Muscle of back (tissue), 11 donors: ENCODE measurements around the gene IFT172. TPM values are rescaled to one million over a fixed set of nuclear protein-coding genes. Genes with fewer than 3 reads are reported as not detected.
A peak's percentile ranks its signal among the peaks of the same experiment; 100 is the strongest.
"Not testable (repeated sequence)": the region's sequence is repeated elsewhere in the genome, so short reads cannot be mapped to it uniquely, and the experiment has no call there.

Source experiments
- DNase-seq, 3 donors: peaks; one replicate each; pipeline versions ENCODE4 v3.0.0 to v3.0.0-alpha.2; 2013
- polyA plus RNA-seq, 10 donors: library from polyadenylated mRNA; unstranded; fragments of 120-200 nt; gene quantifications; one replicate each; pipeline ENCODE4 v1.2.1, GENCODE V29; 2013; ENCODE audit not compliant: insufficient read length in 10 of 10

IFT172 gene
- polyA plus RNA-seq, 10 donors, result 12.0 to 34.0 (median 18.4) TPM

DNA sequence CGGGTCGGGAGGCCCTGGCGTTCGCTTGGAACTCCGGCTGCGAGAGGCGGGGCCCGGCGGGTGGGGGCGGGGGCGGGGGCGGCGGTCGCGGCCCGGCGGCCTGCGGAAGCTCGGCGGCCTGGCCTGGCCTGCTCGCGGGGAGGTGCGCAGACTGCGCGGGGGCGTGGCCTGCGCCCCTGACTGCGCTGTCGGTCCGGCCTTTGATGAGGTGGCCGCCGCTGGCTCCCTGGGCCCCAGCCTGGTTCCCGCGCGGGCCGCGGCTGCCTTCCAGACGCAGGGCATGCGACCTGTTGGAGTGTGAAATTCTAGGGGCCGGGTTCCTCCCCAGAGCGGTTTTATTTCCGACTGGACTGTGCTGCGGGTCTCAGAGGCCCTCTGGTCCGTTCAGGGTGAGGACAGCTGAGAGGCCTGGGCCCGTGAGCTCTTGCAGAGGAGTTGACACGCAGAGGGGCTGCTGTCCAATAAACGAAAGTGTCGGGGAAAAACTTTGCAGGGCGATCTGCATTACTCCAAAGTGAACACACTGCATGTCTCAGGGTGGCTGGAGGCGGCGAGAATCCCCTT lies 60.5 kb downstream of the IFT172 start:
- peak; percentile 82 to 94 (median 88) for DNase-seq

DNA sequence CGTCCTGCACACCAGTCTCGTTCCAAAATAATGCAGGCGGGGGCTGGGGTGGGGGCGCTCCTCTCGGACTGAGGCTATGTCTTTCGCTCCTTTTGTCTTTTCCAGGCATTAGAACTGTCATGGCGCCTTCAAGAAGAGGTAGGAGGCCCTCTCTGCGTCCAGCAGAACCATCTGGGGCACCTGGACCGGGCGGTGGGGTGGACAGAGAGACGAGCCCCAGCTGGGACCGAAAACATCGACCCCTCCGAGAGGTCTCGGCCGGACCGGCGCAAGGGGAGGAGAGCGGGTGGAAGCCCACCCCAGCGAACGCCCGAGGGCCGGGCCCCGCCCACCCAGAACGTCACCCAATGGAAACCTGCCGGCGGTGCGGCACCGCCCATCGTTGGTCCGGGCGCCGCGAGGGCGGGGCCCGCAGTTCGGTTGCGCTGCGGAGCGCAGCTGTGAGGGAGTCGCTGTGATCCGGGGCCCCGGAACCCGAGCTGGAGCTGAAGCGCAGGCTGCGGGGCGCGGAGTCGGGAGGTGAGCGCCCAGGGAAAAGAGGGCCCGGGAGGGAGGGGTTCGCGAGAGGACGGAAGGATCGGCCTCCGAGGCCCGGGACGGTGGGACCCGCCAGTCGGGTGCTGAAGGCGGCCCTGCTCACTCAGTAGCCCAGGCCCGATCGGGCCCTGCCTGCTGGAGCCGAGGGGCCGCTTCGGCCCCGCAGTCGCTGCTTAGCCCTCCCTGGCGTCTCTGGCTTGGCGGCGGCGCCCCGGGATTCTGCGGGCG lies 61.1 kb downstream of the IFT172 start, which contains the start of gene NRBP1:
Gene NRBP1, plus strand, starts transcription at position 419 of the 765 bp plus-strand sequence. CDS start 4,643 bp downstream, outside the sequence.
- peak; percentile 92 to 99 (median 98) for DNase-seq

DNA sequence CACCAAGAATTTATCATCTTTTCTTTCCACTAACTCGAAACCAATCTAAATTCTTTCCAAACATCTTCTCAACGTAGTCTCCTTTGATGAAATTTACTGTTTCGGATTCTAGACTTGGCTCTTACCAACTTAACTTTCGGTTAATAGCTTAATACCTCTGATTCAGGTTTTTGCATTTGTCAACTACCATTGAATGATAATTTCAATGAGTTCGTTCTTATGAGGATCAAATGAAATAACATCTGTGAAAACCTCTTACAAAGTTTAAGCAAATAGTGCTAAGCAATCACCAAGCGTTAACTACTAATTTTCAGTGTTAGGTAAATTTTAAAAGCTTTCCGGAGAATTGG lies 61.7 kb downstream of the IFT172 start:
- peak in 1 of 3 donors; percentile 10 for DNase-seq

DNA sequence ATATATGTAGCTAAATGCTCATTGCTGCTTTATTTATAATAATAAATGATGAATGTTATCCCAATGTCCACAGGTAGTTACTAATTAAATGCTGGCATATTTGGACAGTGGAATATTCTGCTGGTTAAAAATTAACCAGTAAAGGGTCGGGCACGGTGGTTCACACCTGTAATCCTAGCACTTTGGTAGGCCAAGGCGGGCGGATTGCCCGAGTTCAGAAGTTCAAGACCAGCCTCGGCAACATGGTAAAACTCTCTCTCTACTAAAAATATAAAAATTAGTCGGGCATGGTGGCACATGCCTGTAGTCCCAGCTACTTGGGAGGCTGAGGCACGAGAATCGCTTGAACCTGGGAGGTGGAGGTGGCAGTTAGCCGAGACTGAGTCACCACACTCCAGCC lies 64.5 kb downstream of the IFT172 start:
- not testable (repeated sequence) for DNase-seq

DNA sequence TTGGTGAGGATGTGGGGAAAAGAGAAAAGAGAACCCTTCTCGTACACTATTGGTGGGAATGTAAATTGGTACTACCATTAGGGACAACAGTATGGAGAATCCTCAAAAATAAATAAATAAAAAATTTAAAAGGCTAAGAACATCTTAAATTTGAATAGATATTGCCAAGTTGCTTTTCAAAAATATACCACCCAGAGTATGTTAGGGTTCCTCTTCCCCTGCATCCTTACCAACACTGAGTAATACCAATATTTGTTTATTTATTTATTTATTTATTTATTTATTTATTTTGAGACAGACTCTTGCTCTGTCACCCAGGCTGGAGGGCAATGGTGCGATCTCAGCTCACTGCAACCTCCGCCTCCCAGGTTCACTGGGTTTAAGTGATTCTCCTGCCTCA lies 66.6 kb downstream of the IFT172 start:
- no peak for DNase-seq

DNA sequence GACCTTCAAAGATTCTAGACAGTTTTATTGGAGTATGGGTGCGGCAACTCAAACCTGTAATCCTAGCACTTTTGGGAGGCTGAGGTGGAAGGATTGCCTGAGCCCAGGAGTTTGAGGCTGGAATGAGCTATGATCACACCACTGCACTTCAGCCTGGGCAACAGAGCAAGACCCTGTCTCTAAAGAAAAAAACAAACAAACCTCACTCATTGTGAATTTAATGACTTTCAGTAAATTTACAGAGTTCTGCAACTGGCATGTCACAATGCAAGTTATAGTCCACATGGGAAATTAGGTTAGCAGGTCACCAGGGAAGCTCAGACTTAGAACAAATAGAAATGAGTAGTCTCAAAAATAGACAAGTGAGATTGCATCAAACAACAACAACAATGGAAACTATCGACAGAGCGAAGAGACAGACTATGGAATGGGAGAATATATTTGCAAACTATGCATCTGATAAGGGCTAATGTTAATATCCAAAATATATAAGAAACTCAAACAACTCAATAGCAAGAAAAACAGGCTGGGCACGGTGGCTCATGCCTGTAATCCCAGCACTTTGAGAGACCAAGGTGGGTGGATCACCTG lies 67.8 kb downstream of the IFT172 start:
- no peak for DNase-seq

DNA sequence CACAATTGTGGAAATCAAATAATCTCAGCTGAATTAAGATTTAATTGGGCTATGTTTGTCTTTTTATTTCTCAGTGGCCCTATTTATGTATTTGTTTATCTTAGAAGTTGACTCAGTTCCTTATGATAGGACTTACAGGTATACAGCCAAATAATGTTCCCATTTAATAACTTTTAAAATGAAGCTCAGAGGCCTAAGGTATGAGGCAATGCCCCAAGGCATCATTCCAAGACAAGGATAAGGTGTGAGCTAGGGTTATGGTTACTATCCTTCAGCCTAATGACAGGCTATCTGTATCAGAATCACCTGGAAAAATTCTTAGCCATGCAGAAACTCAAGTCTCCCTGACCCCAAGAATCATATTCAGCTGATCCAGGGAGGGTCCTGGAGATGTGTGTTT lies 68.5 kb downstream of the IFT172 start:
- DNase-seq, result no peak

DNA sequence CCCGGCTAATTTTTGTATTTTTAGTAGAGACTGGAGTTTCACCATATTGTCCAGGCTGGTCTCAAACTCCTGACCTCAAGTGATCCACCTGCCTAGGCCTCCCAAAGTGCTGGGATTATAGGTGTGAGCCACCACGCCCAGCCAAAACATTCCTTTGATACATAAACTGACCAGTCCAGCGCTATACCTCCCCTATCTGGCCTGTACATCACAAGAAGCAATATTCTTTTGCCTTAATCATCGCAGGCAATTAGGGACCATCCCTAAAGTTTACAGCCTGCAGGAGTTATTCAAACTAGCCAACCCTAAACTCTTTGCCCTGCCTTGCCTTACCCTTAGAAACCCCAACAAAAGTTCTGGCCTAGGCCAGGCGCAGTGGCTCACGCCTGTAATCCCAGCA lies 73.4 kb downstream of the IFT172 start:
- no peak for DNase-seq

DNA sequence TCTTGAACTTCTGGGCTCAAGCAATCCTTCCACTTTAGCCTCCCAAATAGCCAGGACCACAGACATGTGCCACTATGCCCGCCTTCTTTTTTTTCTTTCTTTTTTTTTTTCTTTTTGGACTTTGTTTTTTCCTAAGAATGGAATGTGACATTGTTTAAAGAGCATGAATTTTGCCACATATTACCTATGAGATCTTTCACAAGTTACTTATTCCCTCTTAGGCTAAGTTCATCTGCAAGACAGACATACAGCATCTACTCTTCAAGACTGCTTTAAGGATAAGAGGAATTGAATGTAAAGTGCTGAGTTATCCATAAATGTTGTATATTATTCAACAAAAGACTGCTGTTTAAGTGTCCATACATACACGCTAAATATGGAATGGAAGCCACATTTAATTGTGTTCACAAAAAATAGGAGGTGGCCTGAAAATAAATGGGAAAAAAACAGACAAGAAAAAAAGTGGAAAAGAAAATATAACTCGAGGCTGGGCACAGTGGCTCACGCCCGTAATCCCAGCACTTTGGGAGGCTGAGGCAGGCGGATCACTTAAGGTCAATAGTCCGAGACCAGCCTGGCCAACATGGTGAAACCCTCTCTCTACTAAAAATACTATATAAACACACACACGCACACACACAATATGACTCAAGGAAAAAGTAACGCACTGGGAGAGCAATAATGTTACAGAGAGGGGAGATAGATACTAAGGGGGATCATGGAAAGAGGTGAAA lies 77.0 kb downstream of the IFT172 start:
- no peak for DNase-seq

DNA sequence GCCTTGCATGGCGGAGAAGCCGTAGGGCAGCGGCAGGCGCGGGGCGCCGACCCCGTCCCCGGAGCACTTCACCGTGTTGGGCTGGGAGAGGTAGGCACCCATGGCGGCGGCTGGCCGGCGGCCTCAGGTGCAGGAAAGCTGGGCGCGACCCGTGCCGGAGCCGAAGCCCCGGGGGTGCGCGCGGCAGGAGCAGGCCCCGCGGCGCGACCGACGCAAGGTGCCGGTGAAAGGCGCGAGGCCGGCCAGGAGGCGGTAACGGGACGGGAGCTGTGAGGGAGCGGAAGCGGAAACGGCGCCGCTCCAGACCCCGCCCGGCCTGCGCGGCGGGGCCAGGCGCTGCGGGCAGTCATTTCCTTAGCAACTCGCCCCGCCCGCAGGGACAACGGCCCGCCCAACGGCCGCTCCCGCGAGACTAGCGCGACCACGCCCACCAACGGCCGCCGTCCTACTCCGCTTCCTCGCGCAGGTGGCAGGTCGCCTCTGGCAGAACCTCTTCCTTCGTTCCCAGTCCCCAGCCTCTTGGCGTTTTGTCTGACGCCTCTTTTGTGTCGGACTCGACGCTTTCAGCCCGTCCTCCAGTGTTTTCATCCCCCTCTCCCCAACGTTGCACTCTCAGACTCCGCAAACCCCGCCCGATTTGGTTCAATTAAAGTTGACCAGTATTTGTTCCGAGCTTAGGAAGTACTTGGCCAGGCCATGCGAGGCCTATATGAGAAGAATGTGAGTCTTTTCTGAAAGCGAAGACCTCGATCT lies 80.0 kb downstream of the IFT172 start, which contains the start of gene PPM1G:
Gene PPM1G, minus strand, starts transcription at position 271 of the 753 bp plus-strand sequence. Its CDS starts 169 bp downstream, at position 102.
- peak; percentile 92 to 98 (median 96) for DNase-seq

DNA sequence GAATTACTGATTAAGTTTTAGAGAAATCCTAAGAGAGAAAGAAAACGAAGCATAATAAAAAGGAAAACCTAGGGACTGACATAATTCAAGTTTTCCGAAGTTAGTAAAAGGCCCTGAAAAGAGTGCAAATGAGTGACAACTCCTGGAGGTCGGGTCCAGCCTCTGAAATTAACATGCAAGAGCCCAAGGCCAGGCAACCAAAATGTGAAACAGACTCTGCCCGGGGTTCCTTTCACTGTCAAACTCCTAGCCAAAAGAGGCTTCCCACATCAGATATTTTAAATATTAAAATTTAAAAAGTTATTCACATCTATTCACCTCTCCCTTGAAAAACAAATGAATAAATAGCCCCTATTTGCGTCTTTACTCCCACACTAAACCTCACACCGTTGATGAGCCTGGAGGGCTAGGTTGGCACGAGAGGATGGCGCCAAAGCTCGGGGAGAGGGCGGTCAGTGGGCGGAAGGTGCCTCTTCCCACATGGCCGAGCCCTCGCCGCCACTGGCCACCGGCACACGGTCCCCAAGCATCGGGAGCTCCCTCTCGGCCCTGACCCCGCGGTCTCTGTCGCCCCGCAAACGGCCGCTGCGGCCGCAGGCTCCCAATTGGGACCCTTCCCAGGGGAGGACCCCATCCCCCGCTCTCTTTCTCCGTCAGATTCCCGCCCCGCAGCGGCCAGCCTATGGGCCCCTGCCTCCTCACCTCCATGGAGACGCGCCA lies 80.8 kb downstream of the IFT172 start:
- peak in 2 of 3 donors; percentile 18 to 36 for DNase-seq

DNA sequence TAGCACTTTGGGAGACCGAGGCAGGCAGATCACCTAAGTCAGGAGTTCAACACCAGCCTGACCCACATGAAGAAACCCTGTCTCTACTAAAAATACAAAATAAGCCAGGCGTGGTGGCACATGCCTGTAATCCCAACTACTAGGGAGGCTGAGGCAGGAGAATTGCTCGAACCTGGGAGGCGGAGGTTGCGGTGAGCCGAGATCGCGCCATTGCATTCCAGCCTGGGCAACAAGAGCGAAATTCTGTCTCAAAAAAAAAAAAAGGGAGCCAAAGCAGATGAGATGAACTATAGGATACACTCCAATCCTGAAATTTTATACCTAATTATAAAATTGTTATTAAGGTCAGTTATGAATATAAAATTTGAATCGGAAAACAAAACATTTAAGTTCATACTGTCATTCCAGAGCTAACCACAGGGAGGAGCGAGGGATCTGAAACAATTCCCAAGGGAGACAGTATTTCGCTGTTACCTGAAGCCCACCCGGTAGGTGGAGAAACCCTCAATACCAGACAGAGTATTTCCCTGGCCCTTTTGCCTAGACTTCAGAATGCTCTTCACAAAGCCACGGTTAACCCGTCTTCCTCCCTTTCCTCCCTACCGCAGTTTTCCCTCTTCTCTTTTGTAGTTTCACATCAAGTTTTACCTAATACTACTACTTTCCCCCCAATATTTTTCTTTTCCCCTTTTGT lies 81.6 kb downstream of the IFT172 start:
- DNase-seq, result peak in 2 of 3 donors; percentile 38 to 56

DNA sequence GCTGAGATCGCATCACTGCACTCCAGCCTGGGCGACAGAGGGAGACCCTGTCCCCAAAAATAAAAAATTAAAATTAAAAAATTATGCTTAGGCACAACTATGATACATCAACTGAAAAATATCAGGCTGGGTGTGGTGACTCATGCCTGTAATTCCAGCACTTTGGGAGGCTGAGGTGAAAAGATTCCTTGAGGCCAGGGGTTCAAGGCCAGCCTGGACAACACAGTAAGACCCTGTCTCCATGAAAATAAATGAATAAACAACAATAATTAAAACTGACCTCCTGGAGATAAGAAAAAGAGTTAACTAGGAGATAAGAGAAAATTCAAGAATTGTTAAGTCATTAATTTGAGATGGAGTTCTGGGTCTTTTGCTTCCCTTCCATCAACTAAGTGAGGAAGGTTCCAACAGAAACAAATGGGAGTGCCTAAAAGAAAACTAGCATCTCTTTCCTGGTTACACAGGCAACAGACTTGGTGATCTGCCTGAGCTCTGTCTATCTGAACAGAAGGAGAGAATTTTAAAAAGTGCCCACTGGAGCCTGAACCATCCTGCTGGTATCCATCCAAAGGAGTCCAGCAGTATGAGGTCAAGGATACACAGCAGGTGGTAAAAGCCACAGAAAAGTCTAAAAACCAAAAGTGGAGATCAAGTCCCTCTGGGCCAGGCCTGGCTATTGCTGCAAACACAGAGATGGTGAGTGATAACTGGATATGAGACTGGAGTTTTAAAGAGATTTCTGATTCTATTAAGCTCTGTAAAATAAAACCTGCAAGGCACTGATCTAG lies 89.0 kb downstream of the IFT172 start:
- no peak for DNase-seq

DNA sequence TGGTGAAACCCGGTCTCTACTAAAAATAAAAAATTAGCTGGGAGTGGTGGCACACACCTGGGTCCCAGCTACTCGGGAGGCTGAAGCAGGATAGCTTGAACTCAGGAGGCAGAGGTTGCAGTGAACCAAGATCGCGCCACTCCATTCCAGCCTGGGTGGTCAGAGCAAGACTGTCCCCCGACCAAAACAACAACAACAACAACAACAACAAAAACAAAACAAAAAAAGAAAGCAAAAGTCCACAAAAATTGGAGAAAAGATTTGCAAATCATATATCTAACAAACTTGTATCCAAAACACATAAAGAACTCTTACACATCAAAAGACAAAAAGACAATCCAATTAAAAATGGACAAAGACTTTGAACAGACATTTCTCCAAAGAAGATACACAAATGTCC lies 90.6 kb downstream of the IFT172 start:
- DNase-seq, result no peak

Other genes starting within 250 kb of the IFT172 start
- gene SLC30A3, start 226.7 kb downstream of the IFT172 start, polyA plus RNA-seq, result 1 to 10 TPM in 1 of 10 donors, under 1 TPM in 9; 0.24 to 1.2 (median 0.46) TPM
- under 1 TPM in 3 of 10 donors, not detected in 7; 0.12 to 0.39 (median 0.26) TPM for gene DNAJC5G, start 214.3 kb downstream of the IFT172 start, polyA plus RNA-seq
- 100 to 1,000 TPM in 1 of 10 donors, 10 to 100 TPM in 9; 32.9 to 106 (median 73.2) TPM for gene TRIM54, start 207.3 kb downstream of the IFT172 start, polyA plus RNA-seq
- 1 to 10 TPM in 7 of 10 donors, under 1 TPM in 3; 0.44 to 2.1 (median 1.2) TPM for gene UCN, start 181.3 kb downstream of the IFT172 start, polyA plus RNA-seq
- 10 to 100 TPM; 39.0 to 68.5 (median 47.1) TPM for gene MPV17, start 166.6 kb downstream of the IFT172 start, polyA plus RNA-seq
- gene GTF3C2, start 133.0 kb downstream of the IFT172 start, polyA plus RNA-seq, result 10 to 100 TPM; 24.0 to 44.3 (median 32.1) TPM
- gene EIF2B4, start 119.4 kb downstream of the IFT172 start, polyA plus RNA-seq, result 10 to 100 TPM; 27.4 to 37.7 (median 32.9) TPM
- gene SNX17, start 119.1 kb downstream of the IFT172 start, polyA plus RNA-seq, result 10 to 100 TPM; 61.3 to 88.8 (median 74.0) TPM
- gene ZNF513, start 109.0 kb downstream of the IFT172 start, polyA plus RNA-seq, result 10 to 100 TPM in 8 of 10 donors, 1 to 10 TPM in 2; 7.7 to 14.4 (median 11.6) TPM
- gene PPM1G, start 80.2 kb downstream of the IFT172 start, polyA plus RNA-seq, result 10 to 100 TPM; 49.3 to 64.6 (median 56.7) TPM
- gene NRBP1, start 61.1 kb downstream of the IFT172 start, polyA plus RNA-seq, result 100 to 1,000 TPM; 106 to 133 (median 118) TPM
- 1 to 10 TPM; 1.3 to 4.5 (median 2.3) TPM for gene KRTCAP3, start 47.4 kb downstream of the IFT172 start, polyA plus RNA-seq
- gene FNDC4, start 5.5 kb upstream of the IFT172 start, polyA plus RNA-seq, result 10 to 100 TPM in 2 of 10 donors, 1 to 10 TPM in 8; 6.3 to 13.6 (median 8.1) TPM
- gene GCKR, start 7.1 kb upstream of the IFT172 start, polyA plus RNA-seq, result under 1 TPM in 2 of 10 donors, not detected in 8; 0.05 to 0.29 TPM
- 10 to 100 TPM; 37.1 to 50.7 (median 42.8) TPM for gene ZNF512, start 93.3 kb upstream of the IFT172 start, polyA plus RNA-seq
- 1 to 10 TPM; 5.9 to 7.3 (median 6.7) TPM for gene CCDC121, start 139.3 kb upstream of the IFT172 start, polyA plus RNA-seq
- 10 to 100 TPM; 29.2 to 39.6 (median 35.2) TPM for gene GPN1, start 139.3 kb upstream of the IFT172 start, polyA plus RNA-seq
- gene SUPT7L, start 173.9 kb upstream of the IFT172 start, polyA plus RNA-seq, result 10 to 100 TPM; 23.6 to 44.1 (median 30.0) TPM
- gene SLC4A1AP, start 174.1 kb upstream of the IFT172 start, polyA plus RNA-seq, result 10 to 100 TPM; 21.6 to 30.0 (median 24.0) TPM